ENCODE results near the gene RAET1E.
"Not testable (repeated sequence)": the region's sequence is repeated elsewhere in the genome, so short reads cannot be mapped to it uniquely, and the experiment has no call there.

DNA sequence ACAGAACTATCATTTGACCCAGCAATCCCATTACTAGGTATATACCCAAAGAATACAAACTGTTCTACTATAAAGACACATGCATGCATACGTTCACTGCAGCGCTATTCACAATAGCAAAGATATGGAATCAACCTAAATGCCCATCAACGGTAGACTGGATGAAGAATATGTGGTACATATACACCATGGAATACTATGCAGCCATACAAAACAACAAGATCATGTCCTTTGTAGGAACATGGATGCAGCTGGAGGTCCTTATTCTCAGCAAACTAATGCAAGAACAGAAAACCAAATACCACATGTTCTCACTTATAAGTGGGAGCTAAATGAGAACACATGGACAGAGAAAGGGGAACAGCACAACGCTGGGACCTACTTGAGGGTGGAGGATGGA is 49.6 kb downstream of the RAET1E start:
- TF ChIP-seq, protein P1, sequence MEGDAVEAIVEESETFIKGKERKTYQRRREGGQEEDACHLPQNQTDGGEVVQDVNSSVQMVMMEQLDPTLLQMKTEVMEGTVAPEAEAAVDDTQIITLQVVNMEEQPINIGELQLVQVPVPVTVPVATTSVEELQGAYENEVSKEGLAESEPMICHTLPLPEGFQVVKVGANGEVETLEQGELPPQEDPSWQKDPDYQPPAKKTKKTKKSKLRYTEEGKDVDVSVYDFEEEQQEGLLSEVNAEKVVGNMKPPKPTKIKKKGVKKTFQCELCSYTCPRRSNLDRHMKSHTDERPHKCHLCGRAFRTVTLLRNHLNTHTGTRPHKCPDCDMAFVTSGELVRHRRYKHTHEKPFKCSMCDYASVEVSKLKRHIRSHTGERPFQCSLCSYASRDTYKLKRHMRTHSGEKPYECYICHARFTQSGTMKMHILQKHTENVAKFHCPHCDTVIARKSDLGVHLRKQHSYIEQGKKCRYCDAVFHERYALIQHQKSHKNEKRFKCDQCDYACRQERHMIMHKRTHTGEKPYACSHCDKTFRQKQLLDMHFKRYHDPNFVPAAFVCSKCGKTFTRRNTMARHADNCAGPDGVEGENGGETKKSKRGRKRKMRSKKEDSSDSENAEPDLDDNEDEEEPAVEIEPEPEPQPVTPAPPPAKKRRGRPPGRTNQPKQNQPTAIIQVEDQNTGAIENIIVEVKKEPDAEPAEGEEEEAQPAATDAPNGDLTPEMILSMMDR (IDR thresholded peaks at IDR 0.05; ENCODE audit: extremely low read depth in 1 of 2, insufficient read depth in 1 of 2, low read depth in 1 of 2, low read length in 2 of 2), result not testable (repeated sequence)
- TF ChIP-seq MYC (IDR thresholded peaks at IDR 0.05; ENCODE audit: low read depth, low read length); EZH2 (IDR thresholded peaks at IDR 0.05; ENCODE audit: borderline replicate concordance, low read depth, low read length, severe bottlenecking); POLR2A (IDR thresholded peaks at IDR 0.05; ENCODE audit: low read depth, low read length); POLR2AphosphoS5 (IDR thresholded peaks at IDR 0.05; ENCODE audit: insufficient read depth, low read depth, low read length); JUN (IDR thresholded peaks at IDR 0.05; ENCODE audit: borderline replicate concordance, insufficient read depth, insufficient read length, low read depth); GATA2 (IDR thresholded peaks at IDR 0.05; ENCODE audit: insufficient read depth, insufficient read length, low read depth, low read length): not testable (repeated sequence)
